CD4-positive, alpha-beta memory T cell (primary cell): ENCODE measurements around the gene TYW5. TPM values are rescaled to one million over a fixed set of nuclear protein-coding genes. Genes with fewer than 3 reads are reported as not detected.

Experiments used
- CTCF ChIA-PET: fragments of 350-600 bp; sonication (Branson Sonifier 250); formaldehyde crosslinking; loops from one replicate; lab custom pipeline; 2021; ENCODE audit warnings: inconsistent platforms; ENCODE audit not compliant: partially characterized antibody; lab: Charles Lee
- POLR2A ChIA-PET: fragments of 350-600 bp; sonication (Branson Sonifier 250); formaldehyde crosslinking; loops from one replicate; lab custom pipeline; 2021; ENCODE audit not compliant: partially characterized antibody; lab: Charles Lee
- DNase-seq, 5 donors: peaks; one replicate each; pipeline versions ENCODE4 v3.0.0 to v3.0.0-alpha.2; 2020 to 2022; ENCODE audit warnings: mixed read lengths in 1 of 5
- H3K27ac ChIP-seq: one replicate; pipeline ENCODE4 v1.7.0; 2013; ENCODE audit warnings: low read depth, low read length
- H3K27me3 ChIP-seq: 2 replicates; pipeline ENCODE4 v1.7.0; 2013; ENCODE audit warnings: mild to moderate bottlenecking, low read length, moderate library complexity; ENCODE audit not compliant: insufficient read depth
- H3K36me3 ChIP-seq: 2 replicates; pipeline ENCODE4 v1.7.0; 2013; ENCODE audit warnings: mild to moderate bottlenecking, low read length, moderate library complexity; ENCODE audit not compliant: insufficient read depth
- H3K4me1 ChIP-seq: 2 replicates; pipeline ENCODE4 v1.7.0; 2013; ENCODE audit warnings: mild to moderate bottlenecking, low read length, moderate library complexity; ENCODE audit not compliant: insufficient read depth
- H3K4me3 ChIP-seq, 2 donors: one replicate each; pipeline ENCODE4 v1.7.0; 2013; ENCODE audit warnings: low read length in 2 of 2, mild to moderate bottlenecking in 1 of 2
- H3K9me3 ChIP-seq, 2 donors: one replicate each; pipeline ENCODE4 v1.7.0; 2013; ENCODE audit warnings: low read length in 2 of 2, control low read depth in 1 of 2; ENCODE audit not compliant: control insufficient read depth in 1 of 2
- H3K27ac Mint-ChIP-seq, 7 donors: one replicate each; pipeline ENCODE4 v1.8.0; 2020 to 2021; ENCODE audit warnings: mixed read lengths in 7 of 7, mild to moderate bottlenecking in 6 of 7, inconsistent platforms in 3 of 7, moderate library complexity in 3 of 7
- H3K27me3 Mint-ChIP-seq, 2 donors: one replicate each; pipeline ENCODE4 v1.8.0; 2020 to 2021; ENCODE audit warnings: mixed read lengths in 2 of 2
- H3K36me3 Mint-ChIP-seq, 2 donors: one replicate each; pipeline ENCODE4 v1.8.0; 2020 to 2021; ENCODE audit warnings: mixed read lengths in 2 of 2, inconsistent platforms in 1 of 2, mild to moderate bottlenecking in 1 of 2
- H3K4me1 Mint-ChIP-seq, 4 donors: one replicate each; pipeline ENCODE4 v1.8.0; 2020 to 2021; ENCODE audit warnings: mixed read lengths in 4 of 4, mild to moderate bottlenecking in 1 of 4
- H3K4me3 Mint-ChIP-seq, 8 donors: one replicate each; pipeline ENCODE4 v1.8.0; 2020 to 2021; ENCODE audit warnings: mixed read lengths in 8 of 8, mild to moderate bottlenecking in 7 of 8, moderate library complexity in 6 of 8, inconsistent platforms in 3 of 8
- H3K9me3 Mint-ChIP-seq, 8 donors: one replicate each; pipeline ENCODE4 v1.8.0; 2020 to 2021; ENCODE audit warnings: mixed read lengths in 8 of 8, mild to moderate bottlenecking in 5 of 8, inconsistent platforms in 3 of 8, moderate library complexity in 1 of 8
- intact Hi-C: fragments of 100-400 bp; cut with micrococcal nuclease; formaldehyde crosslinking; loops from one replicate; pipeline ENCODE4 v1.15.1; 2023
- polyA plus RNA-seq, 2 donors: library from polyadenylated mRNA; unstranded; fragments of 300-500 nt; fragmentation: Illumina TruSeq; gene quantifications; one replicate each; pipeline ENCODE4 v1.2.3, GENCODE V29; 2021
- total RNA-seq, 2 experiments: library from RNA; stranded (reverse); gene quantifications; one replicate each; pipeline ENCODE4 v1.2.3, GENCODE V29; 2021

The TYW5 gene
- total and polyA plus RNA-seq, 4 experiments from 2014 or later = 4.0 to 11.6 (median 7.8) TPM

GRCh38 chr2:199943373-199943772, 11.9 kb downstream of the TYW5 start:
- Mint-ChIP-seq H3K4me3 (no peak overlapping the region), H3K36me3 (peaks cover 37 to 60% of the 10 kb centered on the region in 2 donors), H3K27ac (no peak overlapping the region), H3K9me3 (no peaks in the 10 kb centered on the region), H3K4me1 (peaks cover 7 to 14% (median 8%) of the 10 kb centered on the region in 4 donors), H3K27me3 (no peaks in the 10 kb centered on the region)
- Histone ChIP-seq H3K27ac (no peak overlapping the region), H3K4me3 (no peak overlapping the region), H3K27me3 (no peaks in the 10 kb centered on the region), H3K9me3 (no peaks in the 10 kb centered on the region), H3K36me3 (peaks cover 47% of the 10 kb centered on the region), H3K4me1 (no peaks in the 10 kb centered on the region)
- ChIA-PET CTCF (interaction anchor here (1.1 kb wide), 1 partner anchor 566 kb away, joined by 3 read pairs; the partner anchor contains the start of gene KCTD18), POLR2A (no interaction called here)
- intact Hi-C loops = no loop called here
- no peak for DNase-seq

GRCh38 chr2:199940373-199940772, 14.9 kb downstream of the TYW5 start:
- ChIA-PET POLR2A (no interaction called here), CTCF (interaction anchor here (0.6 to 1.0 kb wide), 3 partner anchors 11 to 200 kb away, joined by 3 read pairs; no protein-coding TSS in a partner anchor)
- intact Hi-C loops = loop anchor here (2.0 kb wide), 1 partner anchor 236 kb away; no protein-coding TSS in a partner anchor

GRCh38 chr2:199936554-199936953, 18.7 kb downstream of the TYW5 start:
- POLR2A ChIA-PET = no interaction called here
- Histone ChIP-seq H3K27me3 (no peaks in the 10 kb centered on the region), H3K9me3 (no peaks in the 10 kb centered on the region), H3K4me1 (no peaks in the 10 kb centered on the region), H3K36me3 (peaks cover 32% of the 10 kb centered on the region), H3K4me3 (no peak overlapping the region), H3K27ac (no peak overlapping the region)
- CTCF ChIA-PET = no interaction called here
- intact Hi-C loops = no loop called here
- no peak for DNase-seq
- Mint-ChIP-seq H3K27me3 (no peaks in the 10 kb centered on the region), H3K36me3 (peaks cover 17 to 49% of the 10 kb centered on the region in 2 donors), H3K27ac (peak overlapping the region in 1 of 7 donors; percentile 37), H3K4me1 (peaks cover 0 to 2% (median under 1%) of the 10 kb centered on the region in 4 donors), H3K4me3 (no peak overlapping the region), H3K9me3 (no peaks in the 10 kb centered on the region)

More at GRCh38 chr2:199940373-199940772, 14.9 kb downstream of the TYW5 start:
- Mint-ChIP-seq H3K36me3 (peaks cover 28 to 54% of the 10 kb centered on the region in 2 donors), H3K4me1 (peaks cover 4 to 6% (median 4%) of the 10 kb centered on the region in 4 donors), H3K27ac (no peak overlapping the region), H3K9me3 (no peaks in the 10 kb centered on the region), H3K4me3 (no peak overlapping the region), H3K27me3 (no peaks in the 10 kb centered on the region)
- no peaks in the 10 kb centered on the region for H3K9me3 ChIP-seq
- H3K4me1 ChIP-seq = no peaks in the 10 kb centered on the region
- H3K27me3 ChIP-seq = no peaks in the 10 kb centered on the region
- DNase-seq = peak in 2 of 5 donors; percentile 1 to 25
- H3K27ac ChIP-seq = no peak overlapping the region
- H3K4me3 ChIP-seq = no peak overlapping the region
- H3K36me3 ChIP-seq = peaks cover 29% of the 10 kb centered on the region

DNA sequence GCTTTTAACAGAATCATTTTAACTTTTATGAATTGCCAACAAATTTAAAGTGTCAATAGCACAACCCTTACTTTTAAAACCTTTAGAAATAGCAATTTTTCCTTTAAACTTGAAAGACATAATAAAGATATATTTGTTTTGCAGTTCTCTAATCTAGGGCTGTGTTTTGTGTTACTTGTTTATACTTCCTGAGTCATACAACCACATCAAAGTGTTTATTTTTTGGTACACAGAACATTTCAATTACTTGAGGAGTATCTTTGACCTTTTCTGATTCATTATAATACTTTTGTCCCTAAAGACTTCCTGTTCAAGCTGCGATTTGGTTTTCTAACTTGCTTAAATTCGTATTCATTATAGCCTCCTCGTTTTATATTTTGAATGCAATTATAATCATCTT, 21.8 kb downstream of the TYW5 start:
- Mint-ChIP-seq H3K27me3 (no peaks in the 10 kb centered on the region), H3K4me1 (peaks cover 0 to 4% (median 2%) of the 10 kb centered on the region in 4 donors), H3K27ac (peak overlapping the region in 2 of 7 donors; percentile 12 to 22), H3K4me3 (no peak overlapping the region), H3K9me3 (no peaks in the 10 kb centered on the region), H3K36me3 (peaks cover 15 to 50% of the 10 kb centered on the region in 2 donors)
- no peak overlapping the region for H3K4me3 ChIP-seq
- peaks cover 21% of the 10 kb centered on the region for H3K36me3 ChIP-seq
- no peaks in the 10 kb centered on the region for H3K9me3 ChIP-seq
- intact Hi-C loops = no loop called here
- ChIA-PET POLR2A (no interaction called here), CTCF (no interaction called here)
- no peak for DNase-seq
- no peaks in the 10 kb centered on the region for H3K4me1 ChIP-seq
- no peak overlapping the region for H3K27ac ChIP-seq
- H3K27me3 ChIP-seq = no peaks in the 10 kb centered on the region

DNA sequence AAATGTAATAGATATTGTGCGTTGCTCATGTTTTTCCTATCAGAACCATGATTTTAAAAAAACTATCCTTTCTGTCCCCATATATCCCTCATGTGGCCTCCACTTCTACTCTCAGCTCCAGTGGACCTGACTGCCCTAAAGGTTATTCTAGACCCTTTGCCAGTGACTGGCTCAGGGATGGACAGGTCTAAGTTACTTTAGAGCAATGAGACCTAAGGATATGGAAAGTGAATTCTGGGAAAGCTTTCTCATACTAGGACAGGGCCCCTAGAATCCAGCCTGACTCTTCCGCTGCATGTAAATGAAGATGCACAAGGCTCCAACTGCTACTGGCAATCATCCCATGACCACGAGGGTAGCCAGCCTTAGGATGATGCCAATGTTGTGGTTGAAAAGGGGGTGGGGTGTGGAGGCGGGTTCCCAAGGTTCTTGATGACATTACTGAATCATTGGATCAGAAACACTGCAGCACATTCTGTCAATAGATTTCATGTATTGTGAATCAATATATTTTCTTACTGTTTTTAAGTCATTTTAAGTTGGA, 22.9 kb downstream of the TYW5 start:
- intact Hi-C loops = no loop called here
- Mint-ChIP-seq H3K36me3 (peaks cover 12 to 41% of the 10 kb centered on the region in 2 donors), H3K4me1 (peaks cover 0 to 5% (median 2%) of the 10 kb centered on the region in 4 donors), H3K27ac (peak overlapping the region in 1 of 7 donors; percentile 33), H3K27me3 (no peaks in the 10 kb centered on the region), H3K4me3 (no peak overlapping the region), H3K9me3 (no peaks in the 10 kb centered on the region)
- no peaks in the 10 kb centered on the region for H3K27me3 ChIP-seq
- CTCF ChIA-PET = no interaction called here
- no peaks in the 10 kb centered on the region for H3K4me1 ChIP-seq
- H3K27ac ChIP-seq = no peak overlapping the region
- H3K4me3 ChIP-seq = no peak overlapping the region
- no peak for DNase-seq
- H3K9me3 ChIP-seq = no peaks in the 10 kb centered on the region
- H3K36me3 ChIP-seq = peaks cover 18% of the 10 kb centered on the region
- POLR2A ChIA-PET = no interaction called here

GRCh38 chr2:199929262-199929661, 26.0 kb downstream of the TYW5 start:
- ChIA-PET POLR2A (interaction anchor here (0.7 kb wide), 1 partner anchor 14 kb away, joined by 5 read pairs; no protein-coding TSS in a partner anchor), CTCF (interaction anchor here (0.7 kb wide), 1 partner anchor 11 kb away, joined by 3 read pairs; no protein-coding TSS in a partner anchor)
- Mint-ChIP-seq H3K27ac (peak overlapping the region in 2 of 7 donors; percentile 29 to 73), H3K9me3 (no peaks in the 10 kb centered on the region), H3K4me1 (peaks cover 0 to 5% (median 4%) of the 10 kb centered on the region in 4 donors), H3K4me3 (no peak overlapping the region), H3K27me3 (no peaks in the 10 kb centered on the region), H3K36me3 (peaks cover 8 to 31% of the 10 kb centered on the region in 2 donors)
- H3K4me1 ChIP-seq = no peaks in the 10 kb centered on the region
- H3K9me3 ChIP-seq = no peaks in the 10 kb centered on the region
- intact Hi-C loops = no loop called here
- no peak overlapping the region for H3K4me3 ChIP-seq
- no peaks in the 10 kb centered on the region for H3K27me3 ChIP-seq
- H3K36me3 ChIP-seq = peaks cover 14% of the 10 kb centered on the region
- no peak overlapping the region for H3K27ac ChIP-seq
- DNase-seq = no peak

GRCh38 chr2:199928626-199929025, 26.7 kb downstream of the TYW5 start:
- H3K9me3 Mint-ChIP-seq = no peaks in the 10 kb centered on the region

More at GRCh38 chr2:199928626-199929025, 26.7 kb downstream of the TYW5 start:
- Histone ChIP-seq H3K4me3 (no peak overlapping the region), H3K9me3 (no peaks in the 10 kb centered on the region), H3K4me1 (no peaks in the 10 kb centered on the region), H3K27ac (no peak overlapping the region), H3K36me3 (peaks cover 14% of the 10 kb centered on the region), H3K27me3 (no peaks in the 10 kb centered on the region)
- Mint-ChIP-seq H3K27me3 (no peaks in the 10 kb centered on the region), H3K27ac (peak overlapping the region in 3 of 7 donors; percentile 3 to 47 (median 37)), H3K4me3 (no peak overlapping the region), H3K36me3 (peaks cover 8 to 31% of the 10 kb centered on the region in 2 donors), H3K4me1 (peaks cover 0 to 11% (median 6%) of the 10 kb centered on the region in 4 donors)
- no peak for DNase-seq
- ChIA-PET CTCF (no interaction called here), POLR2A (no interaction called here)
- intact Hi-C loops = no loop called here
